Measurements from ENCODE around the gene RBPMS2.

DNA sequence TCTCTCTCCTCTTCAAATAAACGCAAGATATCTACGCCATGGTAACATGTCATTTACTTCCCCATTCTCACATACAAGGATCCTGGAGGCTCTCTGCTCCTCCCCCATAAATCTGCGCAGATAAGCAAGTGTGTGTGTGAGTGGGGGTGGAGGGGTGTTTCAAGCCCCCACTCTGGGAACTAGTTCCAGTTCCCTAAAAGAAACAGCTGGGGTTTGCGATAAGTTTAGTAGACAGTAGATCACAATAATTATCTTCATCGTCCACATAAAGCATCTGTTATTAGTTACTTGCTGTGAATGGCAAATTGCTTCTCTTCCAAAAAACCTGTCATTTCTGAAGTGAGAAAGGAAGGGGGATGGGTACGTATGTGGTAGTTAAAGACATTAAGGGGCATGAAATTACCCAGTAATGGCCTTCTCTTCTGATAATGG lies 79.8 kb downstream of the RBPMS2 start:
- no peak for TF ChIP-seq POLR2A (IDR thresholded peaks at IDR 0.05)
- TF ChIP-seq, protein P1, sequence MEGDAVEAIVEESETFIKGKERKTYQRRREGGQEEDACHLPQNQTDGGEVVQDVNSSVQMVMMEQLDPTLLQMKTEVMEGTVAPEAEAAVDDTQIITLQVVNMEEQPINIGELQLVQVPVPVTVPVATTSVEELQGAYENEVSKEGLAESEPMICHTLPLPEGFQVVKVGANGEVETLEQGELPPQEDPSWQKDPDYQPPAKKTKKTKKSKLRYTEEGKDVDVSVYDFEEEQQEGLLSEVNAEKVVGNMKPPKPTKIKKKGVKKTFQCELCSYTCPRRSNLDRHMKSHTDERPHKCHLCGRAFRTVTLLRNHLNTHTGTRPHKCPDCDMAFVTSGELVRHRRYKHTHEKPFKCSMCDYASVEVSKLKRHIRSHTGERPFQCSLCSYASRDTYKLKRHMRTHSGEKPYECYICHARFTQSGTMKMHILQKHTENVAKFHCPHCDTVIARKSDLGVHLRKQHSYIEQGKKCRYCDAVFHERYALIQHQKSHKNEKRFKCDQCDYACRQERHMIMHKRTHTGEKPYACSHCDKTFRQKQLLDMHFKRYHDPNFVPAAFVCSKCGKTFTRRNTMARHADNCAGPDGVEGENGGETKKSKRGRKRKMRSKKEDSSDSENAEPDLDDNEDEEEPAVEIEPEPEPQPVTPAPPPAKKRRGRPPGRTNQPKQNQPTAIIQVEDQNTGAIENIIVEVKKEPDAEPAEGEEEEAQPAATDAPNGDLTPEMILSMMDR (IDR thresholded peaks at IDR 0.05): no peak

Measured in lower leg skin (tissue), 3 donors.